ENCODE measurements around the gene CNTNAP2. TPM values are rescaled to one million over a fixed set of nuclear protein-coding genes. Genes with fewer than 3 reads are reported as not detected.

CNTNAP2 gene
- total and polyA plus RNA-seq, 2 of the 8 experiments (the other 6 are each of a cell fraction or from before 2014, with no cell fraction given), result 27.9 to 71.0 TPM

GRCh38 chr7:147968046-147968610 is 1851.5 kb downstream of the CNTNAP2 start (continued):
- TF ChIP-seq CHD7 (IDR thresholded peaks at IDR 0.05; ENCODE audit: insufficient replicate concordance, low read length), result no peak
